GM20000 (cell line): ENCODE data around the gene FARP2.

Source experiments
- DNase-seq: peaks from one replicate; pipeline ENCODE4 v3.0.0; 2012; ENCODE audit warnings: low spot score
- CTCF ChIP-seq: IDR thresholded peaks from 2 replicates; pipeline ENCODE4 v1.5.1; 2012; ENCODE audit warnings: mild to moderate bottlenecking, control low read depth; ENCODE audit errors: extremely low read depth, missing control alignments

Gene FARP2

GRCh38 chr2:241312082-241312481 is 44.0 kb upstream of the FARP2 start:
- DNase-seq = no peak
- TF ChIP-seq CTCF = no peak

GRCh38 chr2:241313543-241314095 is 42.5 kb upstream of the FARP2 start:
- TF ChIP-seq CTCF = no peak
- no peak for DNase-seq

GRCh38 chr2:241314226-241315092 is 41.6 kb upstream of the FARP2 start:
- no peak for TF ChIP-seq CTCF
- DNase-seq = no peak

- peak; percentile 99 for DNase-seq
- TF ChIP-seq CTCF = peak; percentile 57
These were observed 40.8 kb upstream of the FARP2 start, which contains the start of gene HDLBP for GRCh38 chr2:241315093-241315878. Gene HDLBP, minus strand, starts transcription at chr2:241315672. Its CDS starts 48,803 bp downstream, at chr2:241266869.

GRCh38 chr2:241315879-241316631 is 40.0 kb upstream of the FARP2 start, which contains the start of gene SEPTIN2:
Gene SEPTIN2, plus strand, starts transcription at chr2:241315925. Its CDS starts 8,308 bp downstream, at chr2:241324233.
- TF ChIP-seq CTCF = no peak
- DNase-seq = no peak

- TF ChIP-seq CTCF = no peak
- no peak for DNase-seq
These were observed 39.3 kb upstream of the FARP2 start for GRCh38 chr2:241316825-241317224.
